HG03025 (cell line): ENCODE measurements around the gene FLAD1.
"Not testable (repeated sequence)": the region's sequence is repeated elsewhere in the genome, so short reads cannot be mapped to it uniquely, and the experiment has no call there.

Source experiments
- ATAC-seq: cut with Tn5 transposase; IDR thresholded peaks from one replicate; pipeline ENCODE4 v1.9.1; 2021; ENCODE audit warnings: mild to moderate bottlenecking, moderate library complexity; ENCODE audit not compliant: unreplicated experiment, low FRiP score

Gene FLAD1

GRCh38 chr1:154988058-154988954 lies 5.2 kb downstream of the FLAD1 start:
- ATAC-seq, result no peak

- ATAC-seq, result no peak
Measured at GRCh38 chr1:154989195-154989860, 6.2 kb downstream of the FLAD1 start.

- ATAC-seq, result no peak
Measured at GRCh38 chr1:154990276-154990675, 7.1 kb downstream of the FLAD1 start.

- ATAC-seq, result no peak
Measured at GRCh38 chr1:154992721-154993571, 9.8 kb downstream of the FLAD1 start.

- ATAC-seq, result no peak
Measured at GRCh38 chr1:154993572-154994268, 10.6 kb downstream of the FLAD1 start, which contains the start of gene LENEP. TSS of gene LENEP (plus strand) at chr1:154993586. CDS start at chr1:154993608, 22 bp downstream.

- ATAC-seq, result no peak
Measured at GRCh38 chr1:154994269-154994587, 11.1 kb downstream of the FLAD1 start.

GRCh38 chr1:154994591-154994990 lies 11.4 kb downstream of the FLAD1 start:
- no peak for ATAC-seq

- ATAC-seq, result not testable (repeated sequence)
Measured at GRCh38 chr1:154995301-154995983, 12.3 kb downstream of the FLAD1 start.

- no peak for ATAC-seq
Measured at GRCh38 chr1:154996966-154997701, 14.0 kb downstream of the FLAD1 start.

GRCh38 chr1:154998201-154998780 lies 15.1 kb downstream of the FLAD1 start:
- ATAC-seq, result no peak

GRCh38 chr1:154998818-154999570 lies 15.8 kb downstream of the FLAD1 start:
- no peak for ATAC-seq

GRCh38 chr1:154999571-155000410 lies 16.6 kb downstream of the FLAD1 start:
- ATAC-seq, result no peak

- ATAC-seq, result no peak
Measured at GRCh38 chr1:155000411-155000725, 17.2 kb downstream of the FLAD1 start.

- no peak for ATAC-seq
Measured at GRCh38 chr1:155000726-155001424, 17.7 kb downstream of the FLAD1 start.

GRCh38 chr1:155001425-155001674 lies 18.2 kb downstream of the FLAD1 start:
- no peak for ATAC-seq

- ATAC-seq, result no peak
Measured at GRCh38 chr1:155001675-155002463, 18.7 kb downstream of the FLAD1 start.
